ENCODE data around the gene ELMO1.
A peak's percentile ranks its signal among the peaks of the same experiment; 100 is the strongest.
"Not testable (repeated sequence)": the region's sequence is repeated elsewhere in the genome, so short reads cannot be mapped to it uniquely, and the experiment has no call there.

ELMO1 gene

GRCh38 chr7:36994456-36995112 lies 454.1 kb downstream of the ELMO1 start:
- DNase-seq, result no peak

DNA sequence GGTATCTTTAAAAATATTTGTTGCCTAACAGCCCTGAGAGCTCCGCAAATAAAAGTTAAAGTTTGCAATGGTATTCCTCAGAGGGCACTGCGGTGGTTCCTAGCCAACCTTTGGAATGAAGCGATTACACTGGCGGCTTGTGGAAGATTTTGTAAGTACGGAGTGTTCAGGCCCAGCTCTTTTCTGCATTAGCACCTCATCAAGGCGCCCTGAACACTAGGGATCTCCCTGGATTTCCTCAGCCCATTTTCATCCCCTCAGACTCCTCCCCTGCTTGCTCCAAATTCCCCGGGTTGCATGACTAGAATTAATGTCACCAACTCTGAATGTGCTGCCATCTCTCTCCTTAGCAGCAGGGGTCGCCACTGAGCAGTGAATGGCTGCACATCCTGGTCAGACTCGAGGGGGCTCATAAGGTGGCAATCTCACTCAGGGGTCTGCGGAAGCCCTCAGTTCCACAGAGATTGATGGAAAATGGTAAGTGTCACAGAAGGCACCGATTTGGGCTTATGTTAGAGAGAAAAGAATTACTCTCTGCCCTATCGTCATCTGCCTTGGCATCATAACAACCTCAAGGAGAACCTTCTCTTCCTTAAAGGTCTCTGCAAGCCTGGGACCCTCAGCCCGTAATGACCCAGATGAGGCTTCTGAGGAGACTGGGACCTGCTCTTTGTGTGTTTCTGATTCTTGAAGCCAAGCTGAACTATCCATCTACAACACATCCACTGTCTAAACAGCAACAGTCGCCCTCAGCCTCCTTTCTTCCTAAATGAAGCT lies 461.5 kb downstream of the ELMO1 start:
- peak; percentile 75 for DNase-seq

- DNase-seq, result no peak
Observed at GRCh38 chr7:36986511-36986933, 462.1 kb downstream of the ELMO1 start.

DNA sequence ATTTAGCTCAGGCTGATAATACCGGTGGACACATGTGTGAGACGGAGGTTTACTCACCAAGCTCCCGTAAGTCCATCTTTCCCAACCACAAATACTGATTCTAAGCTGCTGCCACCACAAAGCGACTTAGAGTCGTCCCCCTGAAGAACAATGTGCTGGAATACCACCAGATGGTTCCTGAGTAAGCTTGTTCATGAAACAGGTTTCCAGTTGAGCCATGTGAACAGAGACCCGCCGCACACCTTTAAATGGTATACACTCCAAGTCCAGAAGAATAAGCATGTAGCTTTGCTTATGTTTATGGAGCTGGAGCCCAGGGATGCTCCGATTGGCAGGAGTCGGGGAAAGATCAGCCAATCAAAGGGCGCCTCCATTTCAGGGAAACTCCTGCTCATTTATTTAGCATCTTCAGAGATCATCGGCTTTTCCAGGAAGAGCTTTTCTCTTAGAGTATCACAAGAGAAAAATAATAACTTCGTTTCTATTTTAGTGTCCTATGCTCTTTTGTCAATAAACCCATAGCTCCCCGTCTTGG lies 462.7 kb downstream of the ELMO1 start:
- no peak for DNase-seq

GRCh38 chr7:36985316-36985715 lies 463.3 kb downstream of the ELMO1 start:
- no peak for DNase-seq

DNA sequence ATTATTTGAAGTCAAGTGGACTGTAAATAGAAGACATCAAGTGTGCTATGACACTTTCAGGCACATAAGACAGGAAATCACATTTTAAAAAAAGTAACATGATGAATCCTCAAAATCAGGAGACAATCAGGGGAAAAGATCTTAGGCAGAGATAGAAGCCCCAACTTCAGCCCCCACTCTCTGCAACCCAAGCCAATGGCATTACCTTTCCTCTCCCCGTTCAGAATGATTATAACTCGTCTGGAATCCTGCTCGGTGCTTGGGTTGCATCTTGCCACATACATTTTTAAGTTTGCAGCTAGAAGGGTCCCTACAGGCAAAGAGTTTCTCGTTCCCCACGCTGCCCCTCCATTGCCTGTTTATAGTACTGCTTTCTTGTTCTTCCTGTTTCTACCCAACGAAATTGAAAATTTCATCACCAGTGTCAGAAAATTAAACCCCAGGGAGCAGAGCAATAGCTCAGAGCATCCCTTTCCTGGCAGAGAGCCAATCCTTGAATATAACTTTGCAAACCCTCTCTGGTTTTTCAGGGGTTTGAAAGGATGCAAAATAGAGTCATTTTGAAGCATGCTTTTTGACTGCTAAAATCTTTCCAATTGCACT lies 463.9 kb downstream of the ELMO1 start:
- DNase-seq, result peak; percentile 42

DNA sequence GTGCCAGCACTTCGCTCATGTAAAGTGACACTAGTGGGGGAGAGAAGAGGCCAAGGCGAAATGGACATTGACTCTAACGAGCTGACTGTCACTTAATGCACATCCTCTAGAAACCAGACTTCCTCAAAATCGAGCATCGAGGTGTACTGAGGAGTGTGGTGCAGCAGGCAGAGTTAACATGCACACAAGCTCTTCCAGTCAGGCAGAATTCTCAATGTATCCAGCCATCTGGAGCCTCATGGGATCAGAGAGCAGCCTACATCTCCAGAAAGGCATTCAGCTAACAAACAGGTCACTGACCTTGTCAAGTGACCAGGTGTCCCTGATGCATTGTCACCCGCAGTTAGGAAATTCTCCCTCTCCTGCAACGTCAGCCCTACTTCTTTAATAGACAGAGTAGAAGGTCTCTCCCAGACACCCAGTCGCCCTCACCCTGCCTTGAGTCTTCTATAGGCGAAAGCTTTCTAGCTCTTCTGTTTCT lies 464.6 kb downstream of the ELMO1 start:
- DNase-seq, result no peak

DNA sequence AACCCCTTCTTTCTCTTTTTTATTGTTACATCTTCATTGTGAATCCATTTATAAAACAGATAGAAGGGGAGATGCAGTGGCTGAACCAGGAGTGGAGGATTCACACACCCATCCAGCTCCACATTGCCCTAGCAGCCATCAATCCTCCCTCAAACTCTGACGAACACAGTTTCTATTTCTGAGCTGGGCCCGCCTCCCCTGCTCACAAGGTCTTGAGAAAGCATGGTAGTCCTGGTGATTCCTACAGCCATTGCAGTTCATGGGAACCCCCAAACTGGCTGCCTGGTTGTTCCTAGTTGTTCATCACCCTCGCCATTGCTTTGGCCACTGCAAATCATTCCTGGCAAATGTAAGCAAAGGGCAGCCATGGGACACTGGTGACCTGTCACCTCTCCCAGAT lies 465.9 kb downstream of the ELMO1 start:
- DNase-seq, result peak; percentile 47

GRCh38 chr7:36979810-36980248 lies 468.8 kb downstream of the ELMO1 start:
- no peak for DNase-seq

DNA sequence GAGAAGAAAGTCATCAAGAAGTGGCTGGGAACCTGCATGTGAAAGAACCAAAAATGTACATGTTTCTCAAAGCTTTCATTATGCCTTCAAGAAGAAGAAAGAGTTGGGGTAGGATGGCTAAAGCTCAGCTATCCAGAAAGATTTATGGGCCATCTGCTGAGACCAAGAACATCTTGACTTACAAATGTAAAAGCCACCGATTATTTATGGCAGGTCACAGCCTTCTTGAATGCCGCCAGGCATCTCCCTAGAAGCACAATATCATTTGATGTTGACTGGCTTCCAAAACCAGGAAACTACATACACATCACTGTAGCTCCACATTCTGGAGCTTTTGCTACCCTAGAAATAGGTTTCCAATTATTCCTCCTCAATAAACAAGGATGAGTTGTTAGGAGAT lies 470.2 kb downstream of the ELMO1 start:
- no peak for DNase-seq

- DNase-seq, result no peak
Observed at GRCh38 chr7:36977878-36978277, 470.8 kb downstream of the ELMO1 start.

GRCh38 chr7:36973534-36973933 lies 475.1 kb downstream of the ELMO1 start:
- not testable (repeated sequence) for DNase-seq

DNA sequence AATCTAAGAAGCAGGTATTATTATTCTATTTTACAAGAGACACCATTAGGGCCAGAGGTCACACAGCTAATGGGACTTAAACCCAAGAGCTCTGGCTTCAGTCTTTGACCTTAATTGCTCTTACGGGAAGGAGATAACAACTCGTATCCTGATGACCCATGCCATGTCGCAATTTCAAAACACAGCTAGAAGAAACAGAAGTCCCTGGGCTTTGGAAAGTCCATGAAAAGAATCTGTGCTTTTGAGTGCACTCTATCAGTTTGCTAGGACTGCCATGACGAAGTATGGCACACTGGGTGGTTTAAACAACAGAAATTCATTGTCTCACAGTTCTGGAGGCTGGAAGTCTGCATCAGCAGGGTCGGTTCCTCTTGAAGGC lies 476.5 kb downstream of the ELMO1 start:
- peak; percentile 79 for DNase-seq

DNA sequence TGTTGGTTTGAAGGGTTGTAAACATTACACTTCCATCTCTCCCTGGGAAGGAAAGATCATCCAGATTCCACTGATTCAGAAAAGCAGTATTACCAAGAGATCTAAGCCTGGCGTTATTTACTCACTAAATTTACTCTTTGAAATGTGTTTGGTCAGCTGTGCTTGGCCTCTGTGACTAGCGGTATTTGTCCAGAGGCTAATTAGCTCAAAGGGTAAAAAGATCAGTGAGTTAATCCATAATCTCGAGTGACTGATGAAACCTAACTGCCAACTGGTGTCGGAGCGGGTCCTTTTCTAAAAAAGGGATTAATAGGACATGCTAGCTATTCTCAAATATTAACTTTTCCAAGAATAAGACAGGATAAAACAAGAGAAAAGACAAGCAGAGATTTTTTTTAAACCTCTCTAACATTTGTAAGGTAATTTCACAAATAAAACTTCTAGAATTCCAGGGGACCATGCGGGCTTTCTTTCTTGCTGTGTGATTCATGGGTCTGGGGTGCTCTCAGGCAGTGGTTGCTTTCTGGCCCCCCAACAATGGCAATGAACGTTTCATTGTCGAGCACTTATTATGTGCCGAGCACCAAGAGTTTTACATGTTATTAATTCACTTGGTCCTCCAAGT lies 477.0 kb downstream of the ELMO1 start:
- no peak for DNase-seq

DNA sequence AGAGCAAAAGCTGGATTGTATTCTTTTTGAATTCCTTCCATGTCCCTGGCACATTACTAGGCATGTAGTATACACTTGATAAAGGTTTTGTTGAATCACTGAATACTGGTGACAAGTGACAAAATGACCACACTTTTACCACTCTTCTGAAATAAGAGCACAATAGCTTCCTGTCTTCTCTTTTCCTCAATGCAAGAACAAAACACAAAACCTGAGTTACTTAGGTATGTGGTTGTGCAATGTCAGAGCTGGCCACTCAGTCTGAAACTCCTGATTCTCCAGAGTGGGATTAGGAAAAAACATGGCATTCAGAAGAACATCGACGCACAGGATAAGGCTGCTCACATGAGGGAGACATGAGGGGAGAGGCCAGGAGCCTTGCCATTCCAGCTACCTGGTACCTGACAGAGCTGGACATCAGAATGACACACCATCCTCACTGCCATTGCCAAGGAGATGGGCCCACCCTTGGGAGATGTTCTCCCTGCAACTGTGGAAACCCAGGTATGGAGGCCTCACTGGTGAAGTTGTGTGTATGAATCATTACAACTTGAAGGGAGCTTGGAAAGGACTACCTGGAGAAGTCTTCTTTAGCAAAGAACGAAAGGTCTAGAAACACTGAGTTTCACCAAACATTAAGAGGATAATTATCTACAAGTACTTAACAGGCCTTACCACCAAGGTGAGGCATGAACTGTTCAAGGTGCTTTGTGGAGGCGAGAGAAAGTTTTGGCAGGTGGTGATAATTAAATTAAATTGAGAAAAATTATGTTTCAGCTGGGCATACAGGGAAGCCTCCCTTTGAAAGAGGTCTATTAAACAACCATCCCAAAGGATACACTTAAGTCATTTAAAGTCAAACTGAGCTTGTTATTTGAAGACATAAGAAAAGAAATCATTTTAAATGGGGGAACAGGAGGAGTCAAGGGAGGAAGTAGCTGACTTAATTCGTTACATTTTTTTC lies 477.8 kb downstream of the ELMO1 start:
- no peak for DNase-seq

- DNase-seq, result peak; percentile 80
Observed at GRCh38 chr7:36969376-36969775, 479.3 kb downstream of the ELMO1 start.

DNA sequence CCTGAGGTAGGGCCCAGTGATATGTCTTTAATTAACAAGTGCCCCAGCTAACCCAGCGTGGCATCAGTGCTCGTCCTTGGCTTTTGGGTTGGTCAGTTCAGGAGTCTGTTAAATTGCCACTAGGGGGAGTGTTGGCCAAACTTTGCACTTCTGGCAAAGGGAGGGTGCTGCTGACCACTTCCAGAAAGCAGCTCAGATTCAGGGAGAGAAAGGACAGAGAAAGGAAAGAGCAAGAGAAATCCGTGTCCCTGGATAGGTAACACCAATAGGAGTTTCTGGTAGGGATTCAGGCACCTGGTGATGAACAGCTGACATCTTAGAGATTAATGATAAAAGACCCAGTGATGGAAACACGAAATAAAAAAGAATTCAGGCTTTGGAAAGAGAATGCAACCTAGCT lies 481.3 kb downstream of the ELMO1 start:
- peak; percentile 80 for DNase-seq

DNA sequence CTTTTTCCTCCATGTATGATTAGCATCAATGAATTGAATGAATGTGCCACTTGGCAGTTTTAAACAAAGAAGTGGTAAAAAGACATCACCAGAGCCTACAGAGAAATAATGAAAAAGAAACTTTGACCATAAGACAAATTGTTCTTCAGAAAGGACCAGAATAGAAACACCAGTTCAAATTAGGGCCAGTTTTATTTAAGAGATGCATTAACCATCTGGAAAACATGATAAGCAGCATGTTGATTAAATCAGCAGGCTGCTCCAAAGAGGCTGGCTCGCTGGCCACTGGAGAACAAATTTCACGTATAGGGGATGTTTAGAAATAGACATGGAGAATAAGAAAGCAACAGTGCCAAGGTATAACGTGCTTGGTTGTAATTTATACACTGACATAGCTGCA lies 482.0 kb downstream of the ELMO1 start:
- DNase-seq, result no peak

- DNase-seq, result no peak
Observed at GRCh38 chr7:36966039-36966438, 482.6 kb downstream of the ELMO1 start.

DNA sequence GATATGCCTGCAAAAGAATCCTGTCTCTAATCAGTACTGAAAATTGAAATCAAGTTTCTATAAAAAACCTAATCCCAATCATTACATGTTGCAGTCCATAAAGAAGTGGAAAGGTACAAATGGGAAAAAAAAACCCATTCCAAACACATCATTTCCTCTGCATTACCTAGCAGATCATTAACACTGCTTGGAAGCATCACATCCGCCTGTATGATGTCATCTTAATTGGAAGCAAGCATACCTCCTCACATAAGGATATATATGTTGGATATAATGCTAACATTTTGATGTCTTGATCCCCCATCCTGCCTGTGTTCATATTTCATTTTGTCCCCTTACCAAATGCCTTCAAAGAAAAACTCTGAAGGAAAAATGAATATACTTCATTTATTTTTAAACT lies 483.0 kb downstream of the ELMO1 start:
- no peak for DNase-seq

- no peak for DNase-seq
Observed at GRCh38 chr7:36964297-36964696, 484.4 kb downstream of the ELMO1 start.

DNA sequence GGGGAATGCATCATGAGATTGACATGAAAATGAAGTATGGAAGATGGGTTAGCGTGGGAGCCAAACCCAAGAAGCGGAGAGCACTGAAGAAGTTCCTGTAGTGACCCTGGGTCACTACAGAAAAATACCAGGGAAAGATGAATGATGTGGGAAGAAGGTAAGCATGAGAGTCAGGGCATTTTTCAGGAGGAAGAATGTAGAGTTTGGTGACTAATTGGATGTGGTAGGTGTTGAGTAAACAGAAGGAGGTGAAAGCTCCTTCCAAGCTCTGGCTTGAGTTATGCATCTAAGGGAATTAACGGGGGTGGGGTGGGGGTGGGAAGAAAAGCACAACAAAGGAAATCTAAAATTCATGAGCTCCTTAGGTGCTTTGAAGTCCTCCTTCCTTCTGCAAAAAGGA lies 486.3 kb downstream of the ELMO1 start:
- DNase-seq, result no peak

Measured in suppressor macrophage treated with lipopolysaccharide for 4 hours (primary cell).